NCI-H460 (cell line): ENCODE results near the gene PSMC5. TPM values are rescaled to one million over a fixed set of nuclear protein-coding genes. Genes with fewer than 3 reads are reported as not detected.
"Not testable (repeated sequence)": the region's sequence is repeated elsewhere in the genome, so short reads cannot be mapped to it uniquely, and the experiment has no call there.

Experiments used
- DNase-seq: peaks from one replicate; pipeline ENCODE4 v3.0.0-alpha.2; 2016; ENCODE audit warnings: low read depth; ENCODE audit errors: extremely low read depth
- total RNA-seq: library from RNA; depleted of rRNA; stranded (reverse); fragments of >200 nt; shearing (Covaris generic); gene quantifications from 2 replicates; pipeline ENCODE4 v1.2.3, GENCODE V29; 2014; rRNA removed

PSMC5 gene
- total RNA-seq, 1 experiment from 2014 or later: 66.3 TPM

- not testable (repeated sequence) for DNase-seq
These were observed 39.4 kb downstream of the PSMC5 start for GRCh38 chr17:63866625-63867024.

GRCh38 chr17:63869491-63870291 is 42.5 kb downstream of the PSMC5 start:
- not testable (repeated sequence) for DNase-seq

- DNase-seq: not testable (repeated sequence)
These were observed 43.0 kb downstream of the PSMC5 start for GRCh38 chr17:63870292-63870665.

- not testable (repeated sequence) for DNase-seq
These were observed 44.6 kb downstream of the PSMC5 start for GRCh38 chr17:63871646-63872365.

- DNase-seq: not testable (repeated sequence)
These were observed 46.3 kb downstream of the PSMC5 start, which contains the start of gene CSH2 for GRCh38 chr17:63873577-63873976. Gene CSH2, minus strand, starts transcription at chr17:63873677. Its CDS starts 63 bp downstream, at chr17:63873614.

- DNase-seq: not testable (repeated sequence)
These were observed 46.9 kb downstream of the PSMC5 start for GRCh38 chr17:63874061-63874626.

GRCh38 chr17:63874693-63875092 is 47.5 kb downstream of the PSMC5 start:
- not testable (repeated sequence) for DNase-seq

- DNase-seq: not testable (repeated sequence)
These were observed 51.2 kb downstream of the PSMC5 start for GRCh38 chr17:63878413-63878812.

GRCh38 chr17:63880706-63881105 is 53.5 kb downstream of the PSMC5 start:
- no peak for DNase-seq

- not testable (repeated sequence) for DNase-seq
These were observed 54.1 kb downstream of the PSMC5 start for GRCh38 chr17:63881337-63881736.

Other genes with a start within 250 kb of the PSMC5 start
- 33.0 and 34.0 TPM in 2 replicates for gene TACO1, start 226.5 kb upstream of the PSMC5 start, total RNA-seq
- 8.5 and 8.7 TPM in 2 replicates for gene MAP3K3, start 205.0 kb upstream of the PSMC5 start, total RNA-seq
- gene LIMD2, start 127.3 kb upstream of the PSMC5 start, total RNA-seq: 1.1 and 2.0 TPM in 2 replicates
- gene STRADA, start 85.6 kb upstream of the PSMC5 start, total RNA-seq: 21.2 and 28.9 TPM in 2 replicates
- 66.5 and 79.2 TPM in 2 replicates for gene CCDC47, start 53.8 kb upstream of the PSMC5 start, total RNA-seq
- gene DDX42, start 53.3 kb upstream of the PSMC5 start, total RNA-seq: 55.7 and 61.2 TPM in 2 replicates
- 27.9 and 35.0 TPM in 2 replicates for gene FTSJ3, start 232 bp downstream of the PSMC5 start, total RNA-seq
- gene SMARCD2, start 15.3 kb downstream of the PSMC5 start, total RNA-seq: 73.6 and 75.5 TPM in 2 replicates
- not detected in 2 replicates for gene CSH2, start 46.2 kb downstream of the PSMC5 start, total RNA-seq
- not detected in 2 replicates for gene GH2, start 54.5 kb downstream of the PSMC5 start, total RNA-seq
- gene CSH1, start 69.1 kb downstream of the PSMC5 start, total RNA-seq: not detected in 2 replicates
- gene CSHL1, start 83.8 kb downstream of the PSMC5 start, total RNA-seq: not detected in 2 replicates
- not detected in 2 replicates for gene GH1, start 91.4 kb downstream of the PSMC5 start, total RNA-seq
- not detected in 2 replicates for gene CD79B, start 104.9 kb downstream of the PSMC5 start, total RNA-seq
- 0.06 and 0.77 TPM in 2 replicates for gene SCN4A, start 145.5 kb downstream of the PSMC5 start, total RNA-seq
- not detected in 2 replicates for gene PRR29, start 170.9 kb downstream of the PSMC5 start, total RNA-seq
- not detected in 2 replicates for gene ICAM2, start 193.2 kb downstream of the PSMC5 start, total RNA-seq